KMS-11 (cell line): Measurements from ENCODE around the gene SIGLEC10.

Experiments
- H2AFZ ChIP-seq: fragments of 200-600 bp; sonication (generic); 2 replicates; pipeline ENCODE4 v1.6.1; 2016; ENCODE audit warnings: antibody characterized with exemption, mixed run types, low read depth
- H3K27ac ChIP-seq: fragments of 200-600 bp; sonication (generic); 2 replicates; pipeline ENCODE4 v1.6.1; 2016; ENCODE audit warnings: mild to moderate bottlenecking, mixed run types
- H3K27me3 ChIP-seq: fragments of 200-600 bp; sonication (generic); 2 replicates; pipeline ENCODE4 v1.6.1; 2017; ENCODE audit warnings: mild to moderate bottlenecking, low read depth, mixed run types, moderate library complexity; ENCODE audit not compliant: insufficient read depth
- H3K36me3 ChIP-seq: fragments of 200-600 bp; sonication (generic); 2 replicates; pipeline ENCODE4 v1.6.1; 2017; ENCODE audit warnings: mild to moderate bottlenecking, mixed run types; ENCODE audit not compliant: insufficient read depth
- H3K4me1 ChIP-seq: fragments of 200-600 bp; sonication (generic); 2 replicates; pipeline ENCODE4 v1.6.1; 2016; ENCODE audit warnings: mild to moderate bottlenecking, low read depth, mixed run types; ENCODE audit not compliant: poor library complexity, severe bottlenecking
- H3K4me2 ChIP-seq: fragments of 200-600 bp; sonication (generic); 2 replicates; pipeline ENCODE4 v1.7.0; 2016; ENCODE audit warnings: mild to moderate bottlenecking, mixed run types
- H3K4me3 ChIP-seq: fragments of 200-600 bp; sonication (generic); IDR thresholded peaks from 2 replicates; pipeline ENCODE4 v1.6.1; 2017; ENCODE audit warnings: low read depth, low read length, mixed read lengths; ENCODE audit not compliant: insufficient read depth
- H3K79me2 ChIP-seq: fragments of 200-600 bp; sonication (generic); 2 replicates; pipeline ENCODE4 v1.6.1; 2016; ENCODE audit warnings: low read depth, mixed run types; ENCODE audit not compliant: insufficient read depth
- H3K9ac ChIP-seq: fragments of 200-600 bp; sonication (generic); 2 replicates; pipeline ENCODE4 v1.6.1; 2016; ENCODE audit warnings: mild to moderate bottlenecking, mixed run types
- H4K20me1 ChIP-seq: fragments of 200-600 bp; sonication (generic); 2 replicates; pipeline ENCODE4 v1.6.1; 2016; ENCODE audit warnings: mild to moderate bottlenecking, mixed run types; ENCODE audit not compliant: insufficient read depth
- CTCF ChIP-seq: fragments of 200-600 bp; sonication (generic); conservative IDR thresholded peaks from 2 replicates; pipeline ENCODE4 v1.6.1; 2017; ENCODE audit warnings: low read depth, mild to moderate bottlenecking, antibody characterized with exemption, low read length, moderate library complexity, mixed read lengths

Gene SIGLEC10

GRCh38 chr19:51377422-51377821 is 40.0 kb downstream of the SIGLEC10 start:
- Histone ChIP-seq H4K20me1 (no peaks in the 10 kb centered on the region), H3K4me3 (no peak overlapping the region), H2AFZ (no peak overlapping the region), H3K36me3 (no peaks in the 10 kb centered on the region), H3K27me3 (no peaks in the 10 kb centered on the region), H3K4me2 (no peak overlapping the region), H3K9ac (no peak overlapping the region), H3K4me1 (no peaks in the 10 kb centered on the region), H3K27ac (no peak overlapping the region), H3K79me2 (no peaks in the 10 kb centered on the region)
- no peak for TF ChIP-seq CTCF

- no peaks in the 10 kb centered on the region for H3K27me3 ChIP-seq
- H4K20me1 ChIP-seq = no peaks in the 10 kb centered on the region
- H3K27ac ChIP-seq = no peak overlapping the region
- H3K36me3 ChIP-seq = no peaks in the 10 kb centered on the region
- H3K4me3 ChIP-seq = no peak overlapping the region
- H3K79me2 ChIP-seq = no peaks in the 10 kb centered on the region
- no peak overlapping the region for H3K9ac ChIP-seq
- no peaks in the 10 kb centered on the region for H3K4me1 ChIP-seq
- no peak overlapping the region for H2AFZ ChIP-seq
- H3K4me2 ChIP-seq = no peak overlapping the region
- TF ChIP-seq CTCF = no peak
Measured at GRCh38 chr19:51375504-51376221, 41.8 kb downstream of the SIGLEC10 start.

- Histone ChIP-seq H3K79me2 (no peaks in the 10 kb centered on the region), H3K27ac (no peak within 1 kb of the TSS), H3K4me3 (no peak within 1 kb of the TSS), H3K36me3 (no peaks in the 10 kb centered on the region), H2AFZ (no peak within 1 kb of the TSS), H3K4me1 (no peaks in the 10 kb centered on the region), H3K27me3 (no peaks in the 10 kb centered on the region), H4K20me1 (no peaks in the 10 kb centered on the region), H3K9ac (no peak within 1 kb of the TSS), H3K4me2 (no peak within 1 kb of the TSS)
- no peak for TF ChIP-seq CTCF
Measured at GRCh38 chr19:51372649-51373504, 44.6 kb downstream of the SIGLEC10 start, which contains the start of gene NKG7. Gene NKG7, minus strand, starts transcription at chr19:51372654. Its CDS starts 119 bp downstream, at chr19:51372535.

GRCh38 chr19:51372021-51372648 is 45.3 kb downstream of the SIGLEC10 start:
- TF ChIP-seq CTCF = no peak
- Histone ChIP-seq H3K79me2 (no peaks in the 10 kb centered on the region), H3K9ac (no peak overlapping the region), H3K36me3 (no peaks in the 10 kb centered on the region), H3K4me1 (no peaks in the 10 kb centered on the region), H3K27me3 (no peaks in the 10 kb centered on the region), H3K4me3 (no peak overlapping the region), H2AFZ (no peak overlapping the region), H4K20me1 (no peaks in the 10 kb centered on the region), H3K4me2 (no peak overlapping the region), H3K27ac (no peak overlapping the region)
